SK-N-MC (cell line): ENCODE measurements around the gene SMCO3.

Source experiments
- DNase-seq: peaks from one replicate; pipeline ENCODE4 v3.0.0-alpha.2; 2011; ENCODE audit warnings: low read depth, low spot score
- H3K27ac ChIP-seq: fragments of 200-600 bp; sonication (generic); 2 replicates; pipeline ENCODE4 v1.5.1; 2016; ENCODE audit warnings: mixed run types
- H3K36me3 ChIP-seq: fragments of 200-600 bp; sonication (generic); 2 replicates; pipeline ENCODE4 v1.6.1; 2017; ENCODE audit warnings: antibody characterized with exemption, low read length, mixed read lengths; ENCODE audit not compliant: insufficient read depth
- H3K4me3 ChIP-seq: fragments of 200-600 bp; sonication (generic); 2 replicates; pipeline ENCODE4 v1.5.1; 2016
- H3K9ac ChIP-seq: fragments of 200-600 bp; sonication (generic); 2 replicates; pipeline ENCODE4 v1.8.0; 2017; ENCODE audit warnings: mixed run types, mixed read lengths; ENCODE audit not compliant: insufficient read length
- H3K9me3 ChIP-seq: fragments of 200-600 bp; sonication (generic); 2 replicates; pipeline ENCODE4 v1.6.1; 2017; ENCODE audit warnings: low read depth, mild to moderate bottlenecking, antibody characterized with exemption, low read length, moderate library complexity, mixed read lengths
- EZH2 ChIP-seq: fragments of 200-600 bp; sonication (generic); IDR thresholded peaks from one replicate; pipeline ENCODE4 v1.6.1; 2017; ENCODE audit warnings: antibody characterized with exemption
- FOXP2 ChIP-seq: optimal IDR thresholded peaks from 2 replicates; pipeline ENCODE3; 2011; ENCODE audit warnings: mild to moderate bottlenecking, moderate library complexity; ENCODE audit not compliant: insufficient read depth; ENCODE audit errors: extremely low read length, control extremely low read depth
- POLR2AphosphoS5 ChIP-seq: IDR thresholded peaks from 2 replicates; pipeline ENCODE4 v1.6.1; 2012; ENCODE audit warnings: mild to moderate bottlenecking, low read depth, low read length, borderline replicate concordance

The SMCO3 gene

GRCh38 chr12:14775636-14775980 lies 38.4 kb downstream of the SMCO3 start:
- H3K9ac ChIP-seq, result no peak overlapping the region
- no peaks in the 10 kb centered on the region for H3K36me3 ChIP-seq
- peak overlapping the region; percentile 77 for H3K4me3 ChIP-seq
- no peaks in the 10 kb centered on the region for H3K9me3 ChIP-seq
- H3K27ac ChIP-seq, result no peak overlapping the region
- TF ChIP-seq FOXP2 (no peak), EZH2 (no peak), POLR2AphosphoS5 (no peak)
- DNase-seq, result no peak

- no peaks in the 10 kb centered on the region for H3K36me3 ChIP-seq
- peak overlapping the region; percentile 39 for H3K9ac ChIP-seq
- peak overlapping the region; percentile 77 for H3K4me3 ChIP-seq
- DNase-seq, result no peak
- no peak overlapping the region for H3K27ac ChIP-seq
- no peaks in the 10 kb centered on the region for H3K9me3 ChIP-seq
- TF ChIP-seq EZH2 (no peak), FOXP2 (no peak), POLR2AphosphoS5 (no peak)
Measured at GRCh38 chr12:14774906-14775635, 38.9 kb downstream of the SMCO3 start.

GRCh38 chr12:14774074-14774905 lies 39.7 kb downstream of the SMCO3 start:
- Histone ChIP-seq H3K27ac (no peak overlapping the region), H3K36me3 (no peaks in the 10 kb centered on the region), H3K9ac (peak overlapping the region; percentile 39), H3K9me3 (no peaks in the 10 kb centered on the region), H3K4me3 (peak overlapping the region; percentile 77)
- TF ChIP-seq EZH2, result no peak
- peak; percentile 54; the same call in 1 of the 2 replicates for TF ChIP-seq POLR2AphosphoS5
- TF ChIP-seq FOXP2, result no peak
- DNase-seq, result peak; percentile 51

- peak overlapping the region; percentile 77 for H3K4me3 ChIP-seq
- no peak overlapping the region for H3K27ac ChIP-seq
- no peaks in the 10 kb centered on the region for H3K9me3 ChIP-seq
- no peak overlapping the region for H3K9ac ChIP-seq
- TF ChIP-seq EZH2, result no peak
- no peak for TF ChIP-seq FOXP2
- TF ChIP-seq POLR2AphosphoS5, result no peak
- no peaks in the 10 kb centered on the region for H3K36me3 ChIP-seq
- no peak for DNase-seq
Measured at GRCh38 chr12:14773685-14774073, 40.3 kb downstream of the SMCO3 start.

GRCh38 chr12:14772946-14773345 lies 41.0 kb downstream of the SMCO3 start:
- H3K27ac ChIP-seq, result no peak overlapping the region
- no peak for DNase-seq
- no peaks in the 10 kb centered on the region for H3K36me3 ChIP-seq
- H3K9ac ChIP-seq, result no peak overlapping the region
- TF ChIP-seq POLR2AphosphoS5 (no peak), EZH2 (no peak), FOXP2 (no peak)
- H3K4me3 ChIP-seq, result no peak overlapping the region
- H3K9me3 ChIP-seq, result no peaks in the 10 kb centered on the region

GRCh38 chr12:14771651-14772137 lies 42.3 kb downstream of the SMCO3 start:
- TF ChIP-seq POLR2AphosphoS5, result no peak
- TF ChIP-seq EZH2, result no peak
- TF ChIP-seq FOXP2, result no peak
- Histone ChIP-seq H3K27ac (peak overlapping the region; percentile 89), H3K4me3 (peak overlapping the region; percentile 80), H3K9ac (peak overlapping the region; percentile 79), H3K9me3 (no peaks in the 10 kb centered on the region), H3K36me3 (no peaks in the 10 kb centered on the region)
- no peak for DNase-seq

- Histone ChIP-seq H3K36me3 (no peaks in the 10 kb centered on the region), H3K4me3 (peak overlapping the region; percentile 80), H3K27ac (peak overlapping the region; percentile 89), H3K9ac (peak overlapping the region; percentile 79), H3K9me3 (no peaks in the 10 kb centered on the region; the same call in 1 of the 2 replicates)
- TF ChIP-seq POLR2AphosphoS5, result peak; percentile 99
- no peak for TF ChIP-seq EZH2
- peak; percentile 79 for DNase-seq
Measured at GRCh38 chr12:14770496-14771461, 43.2 kb downstream of the SMCO3 start.
